ENCODE measurements around the gene GNPDA1. TPM values are rescaled to one million over a fixed set of nuclear protein-coding genes. Genes with fewer than 3 reads are reported as not detected.

GNPDA1 gene
- total and polyA plus RNA-seq, 10 of the 15 experiments (the other 5 are each of a cell fraction or from before 2014, with no cell fraction given), result 1.0 to 11.9 (median 3.9) TPM

- CTCF ChIA-PET, result interaction anchor here (0.6 to 6.0 kb wide), 22 partner anchors 9 to 458 kb away, joined by 3 to 73 read pairs (median 5); partner anchors contain the start of genes DELE1, FCHSD1, GNPDA1 and NDFIP1
- TF ChIP-seq KDM1A (IDR thresholded peaks at IDR 0.05; ENCODE audit: borderline replicate concordance) (no peak), POLR2AphosphoS5 (IDR thresholded peaks at IDR 0.05; ENCODE audit: low read length) (0 out of 2 replicates have a peak, but pooled peaks have one; percentile 42), POU2F2 (IDR thresholded peaks at IDR 0.05; ENCODE audit: borderline replicate concordance, low read depth, low read length) (peak; percentile 90; the same call in 2 of the 3 replicates), FOS (IDR thresholded peaks at IDR 0.05; ENCODE audit: borderline replicate concordance, extremely low read depth, insufficient read length) (no peak), SMC3 (IDR thresholded peaks at IDR 0.05; ENCODE audit: borderline replicate concordance, low read length) (no peak), YY1 (IDR thresholded peaks at IDR 0.05; ENCODE audit: low read depth, low read length) (no peak), RUNX3 (IDR thresholded peaks at IDR 0.05; ENCODE audit: low read length) (peak; percentile 59), RB1 (IDR thresholded peaks at IDR 0.05; ENCODE audit: borderline replicate concordance) (no peak), ESRRA (IDR thresholded peaks at IDR 0.05; ENCODE audit: low read length) (peak; percentile 57; the same call in 1 of the 2 replicates)
- TF ChIP-seq, protein P1, sequence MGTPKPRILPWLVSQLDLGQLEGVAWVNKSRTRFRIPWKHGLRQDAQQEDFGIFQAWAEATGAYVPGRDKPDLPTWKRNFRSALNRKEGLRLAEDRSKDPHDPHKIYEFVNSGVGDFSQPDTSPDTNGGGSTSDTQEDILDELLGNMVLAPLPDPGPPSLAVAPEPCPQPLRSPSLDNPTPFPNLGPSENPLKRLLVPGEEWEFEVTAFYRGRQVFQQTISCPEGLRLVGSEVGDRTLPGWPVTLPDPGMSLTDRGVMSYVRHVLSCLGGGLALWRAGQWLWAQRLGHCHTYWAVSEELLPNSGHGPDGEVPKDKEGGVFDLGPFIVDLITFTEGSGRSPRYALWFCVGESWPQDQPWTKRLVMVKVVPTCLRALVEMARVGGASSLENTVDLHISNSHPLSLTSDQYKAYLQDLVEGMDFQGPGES (IDR thresholded peaks at IDR 0.05), result no peak
- TF ChIP-seq, protein P2, sequence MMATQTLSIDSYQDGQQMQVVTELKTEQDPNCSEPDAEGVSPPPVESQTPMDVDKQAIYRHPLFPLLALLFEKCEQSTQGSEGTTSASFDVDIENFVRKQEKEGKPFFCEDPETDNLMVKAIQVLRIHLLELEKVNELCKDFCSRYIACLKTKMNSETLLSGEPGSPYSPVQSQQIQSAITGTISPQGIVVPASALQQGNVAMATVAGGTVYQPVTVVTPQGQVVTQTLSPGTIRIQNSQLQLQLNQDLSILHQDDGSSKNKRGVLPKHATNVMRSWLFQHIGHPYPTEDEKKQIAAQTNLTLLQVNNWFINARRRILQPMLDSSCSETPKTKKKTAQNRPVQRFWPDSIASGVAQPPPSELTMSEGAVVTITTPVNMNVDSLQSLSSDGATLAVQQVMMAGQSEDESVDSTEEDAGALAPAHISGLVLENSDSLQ (IDR thresholded peaks at IDR 0.05), result peak; percentile 55; the same call in 1 of the 2 replicates
- peak; percentile 57 for DNase-seq (ENCODE audit: low read depth, low spot score)
Observed at GRCh38 chr5:141969783-141970771, 42.8 kb downstream of the GNPDA1 start.

More at GRCh38 chr5:141969783-141970771, 42.8 kb downstream of the GNPDA1 start:
- peaks cover 15% of the 10 kb centered on the region for H3K79me2 ChIP-seq (ENCODE audit: control insufficient read depth, insufficient read depth, low read length)
- WGBS (ENCODE audit: insufficient coverage, insufficient replicate concordance, low lambda C conversion rate, missing lambda C conversion rate), result 21% methylated on average over 2 of the region's 2 CpGs
- H3K9me3 ChIP-seq (replicated peaks; ENCODE audit: control insufficient read depth, insufficient read depth, low read length), result no peaks in the 10 kb centered on the region
- H2AFZ ChIP-seq (ENCODE audit: control insufficient read depth, low read depth, low read length), result peak overlapping the region; percentile 82
- in situ Hi-C loops (cut with MboI) (no loop called here), intact Hi-C loops (cut with micrococcal nuclease; ENCODE audit: unreplicated experiment) (loop anchor here (2.0 to 10.0 kb wide), 3 partner anchors 47 to 375 kb away; partner anchors contain the start of gene DELE1)
- H4K20me1 ChIP-seq (ENCODE audit: control insufficient read depth, insufficient read depth), result no peaks in the 10 kb centered on the region
- ChIA-PET RAD21 (ENCODE audit: unreplicated experiment) (interaction anchor here (0.6 to 3.0 kb wide), 18 partner anchors 9 to 378 kb away, joined by 3 to 31 read pairs (median 4); partner anchors contain the start of genes DELE1, DIAPH1, HDAC3 and RELL2), SMC1A (ENCODE audit: uncharacterized antibody, unreplicated experiment) (interaction anchor here (0.8 to 4.9 kb wide), 15 partner anchors 9 to 378 kb away, joined by 3 to 42 read pairs (median 5); partner anchors contain the start of gene DELE1), POLR2A (interaction anchor here (0.5 to 3.4 kb wide), 16 partner anchors 8 to 1436 kb away, joined by 3 to 22 read pairs (median 5); partner anchors contain the start of genes DELE1, GNPDA1, HDAC3 and PCDH12)
- peak overlapping the region; percentile 98 for H3K9ac ChIP-seq (ENCODE audit: control insufficient read depth, insufficient read depth, low read length)
- peak overlapping the region; percentile 73 for H3K4me3 ChIP-seq
- ATAC-seq (peak; percentile 71), FAIRE-seq (peak; percentile 89)
- H3K4me2 ChIP-seq (ENCODE audit: control insufficient read depth, insufficient read depth), result peak overlapping the region; percentile 91
- H3K27me3 ChIP-seq (replicated peaks in 1 of 2; ENCODE audit: control insufficient read depth in 2 of 2, insufficient read depth in 2 of 2, low read length in 1 of 2), result no peaks in the 10 kb centered on the region
- no TSS peak for BruUV-seq (replicated peaks)
- peaks cover 8% of the 10 kb centered on the region for H3K4me1 ChIP-seq (ENCODE audit: control insufficient read depth, insufficient read depth, low read length)
- H3K27ac ChIP-seq (ENCODE audit: control insufficient read depth, insufficient read depth), result peak overlapping the region; percentile 96
- no peaks in the 10 kb centered on the region; a peak in 1 of 4 replicates for H3K36me3 ChIP-seq (ENCODE audit: control insufficient read depth in 2 of 2, insufficient read depth in 2 of 2, low read length in 1 of 2)

All from GM12878 (cell line).